Heart right ventricle (tissue), 16 donors: ENCODE data around the gene PRR15. TPM values are rescaled to one million over a fixed set of nuclear protein-coding genes. Genes with fewer than 3 reads are reported as not detected.

Source experiments
- ATAC-seq, 8 donors: fragments of 200-7000 bp; cut with Tn5 transposase; one replicate each; pipeline ENCODE4 v1.9.1; 2020; ENCODE audit warnings: mild to moderate bottlenecking in 8 of 8, moderate library complexity in 8 of 8, moderate number of reproducible peaks in 1 of 8
- DNase-seq, 2 donors: peaks; one replicate each; pipeline ENCODE4 v3.0.0-alpha.2; 2020
- H3K27ac ChIP-seq, 10 donors: fragments of 200-600 bp; sonication (generic) in 2 of 10; one replicate each; pipeline versions ENCODE4 v1.5.0 to v1.8.0; 2020 to 2022; ENCODE audit warnings: mild to moderate bottlenecking in 3 of 10
- H3K27me3 ChIP-seq, 7 donors: fragments of 200-600 bp; one replicate each; pipeline ENCODE4 v1.8.0; 2021 to 2022; ENCODE audit warnings: mild to moderate bottlenecking in 2 of 7
- H3K36me3 ChIP-seq, 9 donors: fragments of 200-600 bp; sonication (generic) in 1 of 9; one replicate each; pipeline versions ENCODE4 v1.5.0 to v1.8.0; 2020 to 2022; ENCODE audit warnings: mild to moderate bottlenecking in 2 of 9
- H3K4me1 ChIP-seq, 9 donors: fragments of 200-600 bp; sonication (generic) in 1 of 9; one replicate each; pipeline versions ENCODE4 v1.5.0 to v1.8.0; 2020 to 2022; ENCODE audit warnings: mild to moderate bottlenecking in 4 of 9
- H3K4me3 ChIP-seq, 10 donors: fragments of 200-600 bp; sonication (generic) in 2 of 10; one replicate each; pipeline versions ENCODE4 v1.5.0 to v1.8.0; 2020 to 2022; ENCODE audit warnings: mild to moderate bottlenecking in 7 of 10, moderate library complexity in 2 of 10
- H3K9me3 ChIP-seq, 11 donors: fragments of 200-600 bp in 10 of 11; sonication (generic) in 2 of 11; one replicate each; pipeline versions ENCODE4 v1.5.0 to v1.8.0; 2013 to 2022; ENCODE audit warnings: mild to moderate bottlenecking in 2 of 11, control low read depth in 1 of 11, moderate library complexity in 1 of 11
- WGBS, 2 donors: extraction: QIAGEN DNeasy Blood & Tissue Kit; methylation state at CpG; one replicate each; pipeline ENCODE4 v1.1.7; 2013; ENCODE audit warnings: inconsistent platforms in 1 of 2; 5-methylcytosine and 5-hydroxymethylcytosine counted together
- intact Hi-C, 10 donors: fragments of 100-400 bp; cut with DNase I; formaldehyde crosslinking; loops; one replicate each; pipeline versions ENCODE4 v1.11.1 to v1.14.2; 2022
- long read RNA-seq, 3 donors: library from polyadenylated mRNA; unstranded; transcript quantifications; one replicate each; pipeline ENCODE4 v2.0.0, GENCODE V29; 2020 to 2021
- polyA plus RNA-seq, 2 donors: library from polyadenylated mRNA; stranded (reverse); fragments of 200-250 nt; gene quantifications; one replicate each; pipeline ENCODE4 v1.2.3, GENCODE V29; 2013
- total RNA-seq, 10 donors: library from RNA; stranded (reverse); fragmentation: NEBNext Ultra II Directional in 3 of 10; extraction: Animal tissue kit (Norgen Biotek cat#: 25700) in 3 of 10; gene quantifications; one replicate each; pipeline versions ENCODE4 v1.2.1 to v1.2.4, GENCODE V29; 2021 to 2023
- TF ChIP-seq, protein P1 (sequence below), 9 donors: fragments of 200-600 bp; sonication (generic) in 2 of 9; IDR thresholded peaks; one replicate each; pipeline versions ENCODE4 v1.5.0 to v1.8.0; 2021 to 2022; ENCODE audit warnings: antibody characterized with exemption in 9 of 9, mild to moderate bottlenecking in 5 of 9, moderate library complexity in 1 of 9
- donor health status: Arrhythmogenic right ventricular cardiomyopathy.
- donor health status: ischemic (EF 13 %, LVEDD 7.1; RV severe dilation, severe dysfunction).
- donor health status: healthy with polysubstance abuse.
- donor health status: DM: no; HTN: yes; CAD: no.
- donor health status: DM: no; HTN: no; CAD: no.
- donor health status: ischemic (EF 25% LVEDD 6.9; RV normal size, moderate dysfunction).
- donor health status: ischemic (EF 25% LVEDD 5.7; RV mildly dilated, moderate dysfunction).
- donor health status: healthy.
- donor health status: DM: yes; HTN: yes; CAD: no.
- donor health status: Ischemic cardiomyopathy.
- donor health status: ischemic (EF 35%, LVEDD 5.7; RV mildly dilated, moderate dysfunction).
- donor health status: nonischemic (EF 11% LVEDD 7.7; RV severe dilation, severe dysfunction).
- donor health status: DM: yes; HTN: yes; CAD: no.
- donor health status: PGD.
- donor health status: ischemic (EF 29% LVEDD 5.4; RV normal size, mild dysfunction).
- donor health status: nonischemic (EF 23%, LVEDD 6.1; RV moderate dilation, normal function).

Gene PRR15, protein sequence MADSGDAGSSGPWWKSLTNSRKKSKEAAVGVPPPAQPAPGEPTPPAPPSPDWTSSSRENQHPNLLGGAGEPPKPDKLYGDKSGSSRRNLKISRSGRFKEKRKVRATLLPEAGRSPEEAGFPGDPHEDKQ
- under 1 TPM in 5 of 10 donors, not detected in 5; 0.14 to 0.49 (median 0.23) TPM for total RNA-seq
- under 1 TPM; 0.29 to 0.42 TPM for polyA plus RNA-seq
- long read RNA-seq, donor 1, partial matches to known transcripts = 0 of 1 reads
- long read RNA-seq, donor 1, other reads (novel, unspliced or antisense) = 1 of 1 reads
- long read RNA-seq, donor 2, partial matches to known transcripts = 0 of 1 reads
- long read RNA-seq, donor 2, other reads (novel, unspliced or antisense) = 0 of 1 reads
- long read RNA-seq, donor 3 = 0 reads

- peak; percentile 16 to 17 for DNase-seq
- TF ChIP-seq, protein P1, sequence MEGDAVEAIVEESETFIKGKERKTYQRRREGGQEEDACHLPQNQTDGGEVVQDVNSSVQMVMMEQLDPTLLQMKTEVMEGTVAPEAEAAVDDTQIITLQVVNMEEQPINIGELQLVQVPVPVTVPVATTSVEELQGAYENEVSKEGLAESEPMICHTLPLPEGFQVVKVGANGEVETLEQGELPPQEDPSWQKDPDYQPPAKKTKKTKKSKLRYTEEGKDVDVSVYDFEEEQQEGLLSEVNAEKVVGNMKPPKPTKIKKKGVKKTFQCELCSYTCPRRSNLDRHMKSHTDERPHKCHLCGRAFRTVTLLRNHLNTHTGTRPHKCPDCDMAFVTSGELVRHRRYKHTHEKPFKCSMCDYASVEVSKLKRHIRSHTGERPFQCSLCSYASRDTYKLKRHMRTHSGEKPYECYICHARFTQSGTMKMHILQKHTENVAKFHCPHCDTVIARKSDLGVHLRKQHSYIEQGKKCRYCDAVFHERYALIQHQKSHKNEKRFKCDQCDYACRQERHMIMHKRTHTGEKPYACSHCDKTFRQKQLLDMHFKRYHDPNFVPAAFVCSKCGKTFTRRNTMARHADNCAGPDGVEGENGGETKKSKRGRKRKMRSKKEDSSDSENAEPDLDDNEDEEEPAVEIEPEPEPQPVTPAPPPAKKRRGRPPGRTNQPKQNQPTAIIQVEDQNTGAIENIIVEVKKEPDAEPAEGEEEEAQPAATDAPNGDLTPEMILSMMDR (IDR thresholded peaks at IDR 0.05) = no peak
- Histone ChIP-seq H3K9me3 (no peaks in the 10 kb centered on the region), H3K27me3 (peaks cover 0 to 92% (median 65%) of the 10 kb centered on the region in 7 donors), H3K27ac (peak within 1 kb of the TSS in 3 of 10 donors; percentile 30 to 56 (median 35)), H3K4me3 (peak within 1 kb of the TSS; percentile 42 to 69 (median 57)), H3K4me1 (peaks cover 16 to 41% (median 34%) of the 10 kb centered on the region in 9 donors), H3K36me3 (no peaks in the 10 kb centered on the region)
- peak; percentile 17 to 52 (median 45) for ATAC-seq
- intact Hi-C loops = no loop called here
- 0 to 1% methylated on average over 72 of the region's 72 CpGs for WGBS, 2 donors
Observed at GRCh38 chr7:29563590-29564495, at the start of gene PRR15. Gene PRR15, plus strand, starts transcription at chr7:29563835. Its CDS starts 2,495 bp downstream, at chr7:29566330.

GRCh38 chr7:29516491-29516890 lies 47.1 kb upstream of the PRR15 start:
- Histone ChIP-seq H3K9me3 (peaks cover 0 to 8% (median 0%) of the 10 kb centered on the region in 11 donors), H3K36me3 (peaks cover 0 to 37% (median 5%) of the 10 kb centered on the region in 9 donors), H3K27ac (no peak overlapping the region), H3K4me3 (no peak overlapping the region), H3K4me1 (no peaks in the 10 kb centered on the region), H3K27me3 (no peaks in the 10 kb centered on the region)
- ATAC-seq (no peak), DNase-seq (no peak)
- intact Hi-C loops = no loop called here
- WGBS, 2 donors = 97 to 100% methylated on average over 2 of the region's 2 CpGs
- TF ChIP-seq, protein P1 (IDR thresholded peaks at IDR 0.05) = no peak

DNA sequence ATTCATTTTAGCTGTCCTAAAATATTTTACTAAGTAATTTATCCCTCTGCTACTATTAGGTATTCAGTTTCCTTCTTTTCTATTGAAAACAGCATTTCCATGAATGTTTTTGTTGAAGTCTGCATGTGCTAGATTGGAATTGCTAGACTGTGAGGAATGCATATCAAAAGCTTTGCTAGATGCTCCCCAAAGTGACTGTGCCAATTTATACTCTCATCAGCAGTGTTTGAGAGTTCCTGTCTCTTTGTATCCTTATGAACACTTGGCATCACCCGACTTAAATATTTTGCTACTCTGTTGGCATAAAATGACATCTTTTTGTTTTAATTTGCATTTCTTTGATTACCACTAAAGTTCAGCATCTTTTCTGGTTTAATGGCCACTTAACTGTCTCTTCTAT lies 45.0 kb upstream of the PRR15 start:
- WGBS, 2 donors = 62 to 78% methylated on average over 1 of the region's 1 CpG
- TF ChIP-seq, protein P1 (IDR thresholded peaks at IDR 0.05) = no peak
- Histone ChIP-seq H3K9me3 (peaks cover 0 to 19% (median 6%) of the 10 kb centered on the region in 11 donors), H3K4me1 (no peaks in the 10 kb centered on the region), H3K27ac (no peak overlapping the region), H3K27me3 (no peaks in the 10 kb centered on the region), H3K4me3 (no peak overlapping the region), H3K36me3 (peaks cover 0 to 16% (median 0%) of the 10 kb centered on the region in 9 donors)
- no peak for DNase-seq
- ATAC-seq = no peak
- intact Hi-C loops = no loop called here

DNA sequence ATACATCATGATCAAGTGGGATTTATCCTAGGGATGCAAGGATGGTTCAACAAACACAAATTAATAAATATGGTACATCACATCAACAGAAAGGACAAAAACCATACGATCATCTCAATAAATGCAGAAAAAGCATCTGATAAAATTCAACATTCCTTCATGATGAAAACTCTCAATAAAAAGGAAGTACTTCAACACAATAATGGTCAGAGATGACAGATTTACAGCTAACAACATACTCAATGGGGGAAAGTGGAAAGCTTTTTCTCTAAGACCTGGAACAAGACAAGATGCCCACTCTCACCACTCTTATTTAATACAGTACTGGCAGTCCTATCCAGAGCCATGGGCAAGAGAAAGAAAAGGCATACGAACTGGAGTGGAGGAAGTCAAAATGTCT lies 39.9 kb upstream of the PRR15 start:
- no peaks in the 10 kb centered on the region for H3K36me3 ChIP-seq
- 69 to 75% methylated on average over 2 of the region's 2 CpGs for WGBS, 2 donors
- H3K27me3 ChIP-seq = no peaks in the 10 kb centered on the region
- H3K4me3 ChIP-seq = no peak overlapping the region
- DNase-seq (no peak), ATAC-seq (no peak)
- intact Hi-C loops = no loop called here
- H3K27ac ChIP-seq = no peak overlapping the region
- peaks cover 0 to 19% (median 7%) of the 10 kb centered on the region in 11 donors for H3K9me3 ChIP-seq
- H3K4me1 ChIP-seq = no peaks in the 10 kb centered on the region
- TF ChIP-seq, protein P1 (IDR thresholded peaks at IDR 0.05) = no peak
